ENCODE results near the gene KNOP1.

DNA sequence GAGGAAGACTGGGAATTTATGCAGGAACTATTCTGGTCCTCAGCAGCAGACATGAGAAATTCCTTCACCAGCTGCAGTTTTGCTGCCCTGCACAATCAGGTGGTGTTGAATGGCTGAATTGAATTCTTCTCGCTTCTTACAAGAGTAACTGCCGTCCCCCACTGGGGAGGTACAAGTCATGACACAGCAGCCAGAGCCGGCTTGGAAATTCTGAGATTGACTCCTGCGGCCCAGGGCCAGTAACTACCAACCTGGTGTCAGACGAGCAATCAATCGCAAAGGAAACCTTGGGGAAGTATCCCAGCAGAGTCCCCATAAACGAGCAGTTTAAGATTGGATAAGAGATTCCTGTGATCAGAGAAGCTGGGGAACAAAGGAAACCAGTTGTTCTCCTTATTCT lies 30.7 kb downstream of the KNOP1 start:
- TF ChIP-seq POLR2A (IDR thresholded peaks at IDR 0.05; ENCODE audit: low read depth, low read length) (no peak), POLR2AphosphoS5 (IDR thresholded peaks at IDR 0.05; ENCODE audit: low read depth, low read length) (no peak)
